BJ (cell line): ENCODE data around the gene CBX6. TPM values are rescaled to one million over a fixed set of nuclear protein-coding genes. Genes with fewer than 3 reads are reported as not detected.

ENCODE experiments used
- CTCF ChIA-PET: fragments of 350-600 bp; formaldehyde crosslinking; extraction: SDS; loops from one replicate; lab custom pipeline; 2021; ENCODE audit warnings: antibody characterized with exemption, inconsistent platforms; lab: Yijun Ruan, JAX
- POLR2A ChIA-PET: fragments of 300-600 bp; sonication (Branson Sonifier 250); formaldehyde crosslinking; extraction: SDS; loops from one replicate; lab custom pipeline; 2021; ENCODE audit warnings: antibody characterized with exemption; lab: Charles Lee
- DNase-seq: peaks from one replicate; pipeline ENCODE4 v3.0.0-alpha.2; 2011; ENCODE audit warnings: low read depth
- H3K27me3 ChIP-seq: 2 replicates; pipeline ENCODE4 v1.6.0; 2011; ENCODE audit warnings: low read length; ENCODE audit not compliant: control insufficient read depth, insufficient read depth
- H3K36me3 ChIP-seq: 2 replicates; pipeline ENCODE4 v1.5.1; 2011; ENCODE audit warnings: low read length; ENCODE audit not compliant: control insufficient read depth, insufficient read depth
- H3K4me3 ChIP-seq: 2 replicates; pipeline ENCODE4 v1.5.1; 2011; ENCODE audit warnings: low read depth, mild to moderate bottlenecking, control low read depth, low read length
- CTCF ChIP-seq: IDR thresholded peaks from 2 replicates; pipeline ENCODE4 v1.5.1; 2011; ENCODE audit warnings: low read depth, mild to moderate bottlenecking, control low read depth, inconsistent platforms, low read length, moderate library complexity; ENCODE audit not compliant: insufficient read depth
- polyA plus RNA-seq: library from polyadenylated mRNA; depleted of rRNA; stranded (reverse); fragments of >200 nt; gene quantifications from 2 replicates; pipeline ENCODE4 v1.2.3, GENCODE V29; 2011

Gene CBX6
- polyA plus RNA-seq, 1 experiment: 21.9 TPM

- ChIA-PET POLR2A (no interaction called here), CTCF (interaction anchor here (1.5 to 4.7 kb wide), 2 partner anchors 23 to 77 kb away, joined by 5 to 21 read pairs; no protein-coding TSS in a partner anchor)
- Histone ChIP-seq H3K27me3 (peaks cover 23% of the 10 kb centered on the region), H3K4me3 (no peak overlapping the region), H3K36me3 (no peaks in the 10 kb centered on the region)
- DNase-seq: no peak
- TF ChIP-seq CTCF: no peak
These were observed 25.6 kb downstream of the CBX6 start for GRCh38 chr22:38846412-38846811.

GRCh38 chr22:38845004-38845740 lies 26.8 kb downstream of the CBX6 start:
- ChIA-PET POLR2A (no interaction called here), CTCF (interaction anchor here (4.7 to 5.6 kb wide), 2 partner anchors 25 to 76 kb away, joined by 21 to 48 read pairs; no protein-coding TSS in a partner anchor)
- no peak for TF ChIP-seq CTCF
- H3K36me3 ChIP-seq: no peaks in the 10 kb centered on the region
- H3K27me3 ChIP-seq: peaks cover 23% of the 10 kb centered on the region
- H3K4me3 ChIP-seq: no peak overlapping the region
- no peak for DNase-seq

GRCh38 chr22:38844315-38845003 lies 27.6 kb downstream of the CBX6 start:
- Histone ChIP-seq H3K4me3 (peak overlapping the region; percentile 19), H3K27me3 (peaks cover 25% of the 10 kb centered on the region), H3K36me3 (no peaks in the 10 kb centered on the region)
- POLR2A ChIA-PET: no interaction called here
- DNase-seq: no peak
- CTCF ChIA-PET: interaction anchor here (1.3 to 5.6 kb wide), 4 partner anchors 9 to 75 kb away, joined by 3 to 48 read pairs (median 12); no protein-coding TSS in a partner anchor
- TF ChIP-seq CTCF: no peak

- TF ChIP-seq CTCF: no peak
- peak within 1 kb of the TSS; percentile 30 for H3K4me3 ChIP-seq
- H3K36me3 ChIP-seq: no peaks in the 10 kb centered on the region
- no peak for DNase-seq
- CTCF ChIA-PET: interaction anchor here (1.1 to 5.6 kb wide), 6 partner anchors 9 to 81 kb away, joined by 3 to 48 read pairs (median 3); no protein-coding TSS in a partner anchor
- POLR2A ChIA-PET: interaction anchor here (0.6 kb wide), 1 partner anchor 38 kb away, joined by 3 read pairs; no protein-coding TSS in a partner anchor
- H3K27me3 ChIP-seq: peaks cover 22% of the 10 kb centered on the region
These were observed 28.2 kb downstream of the CBX6 start, which contains the start of gene NPTXR for GRCh38 chr22:38843657-38844314. TSS of gene NPTXR (minus strand) at chr22:38844028.
